WTC11 (cell line): ENCODE results near the gene PLEKHG7.
"Not testable (repeated sequence)": the region's sequence is repeated elsewhere in the genome, so short reads cannot be mapped to it uniquely, and the experiment has no call there.

ENCODE experiments used
- CTCF ChIP-seq: fragments of 200-600 bp; IDR thresholded peaks from 2 replicates; pipeline ENCODE4 v1.8.0; 2022; ENCODE audit warnings: antibody characterized with exemption
- E2F4 ChIP-seq: sonication (generic); formaldehyde crosslinking; IDR thresholded peaks from 2 replicates; pipeline ENCODE4 v1.8.1; 2022; ENCODE audit warnings: low read depth, mild to moderate bottlenecking, moderate library complexity, missing genetic modification reagents, borderline replicate concordance
- FOXJ3 ChIP-seq: sonication (generic); formaldehyde crosslinking; IDR thresholded peaks from 2 replicates; pipeline ENCODE4 v1.9.0; 2021; ENCODE audit warnings: missing genetic modification reagents, mild to moderate bottlenecking, borderline replicate concordance
- FOXK1 ChIP-seq: sonication (generic); formaldehyde crosslinking; IDR thresholded peaks from 2 replicates; pipeline ENCODE4 v1.8.0; 2022; ENCODE audit warnings: mild to moderate bottlenecking, moderate library complexity, missing genetic modification reagents
- IRF1 ChIP-seq: sonication (generic); formaldehyde crosslinking; IDR thresholded peaks from 2 replicates; pipeline ENCODE4 v1.8.0; 2023; ENCODE audit warnings: missing genetic modification reagents
- NFYB ChIP-seq: sonication (generic); formaldehyde crosslinking; conservative IDR thresholded peaks from 2 replicates; pipeline ENCODE4 v1.8.0; 2022; ENCODE audit warnings: low read depth, missing genetic modification reagents
- NR2C2 ChIP-seq: sonication (generic); formaldehyde crosslinking; IDR thresholded peaks from 2 replicates; pipeline ENCODE4 v1.8.0; 2022; ENCODE audit warnings: mild to moderate bottlenecking, missing genetic modification reagents
- NR3C1 ChIP-seq: sonication (generic); formaldehyde crosslinking; conservative IDR thresholded peaks from 2 replicates; pipeline ENCODE4 v1.8.1; 2023; ENCODE audit warnings: low read depth, mild to moderate bottlenecking, missing genetic modification reagents
- TCF7 ChIP-seq: sonication (generic); formaldehyde crosslinking; IDR thresholded peaks from 2 replicates; pipeline ENCODE4 v1.8.0; 2022; ENCODE audit warnings: mild to moderate bottlenecking, low read depth, missing genetic modification reagents, moderate library complexity
- TEAD4 ChIP-seq: sonication (generic); formaldehyde crosslinking; IDR thresholded peaks from 2 replicates; pipeline ENCODE4 v1.8.0; 2022; ENCODE audit warnings: mild to moderate bottlenecking, missing genetic modification reagents
- ZNF138 ChIP-seq: sonication (generic); formaldehyde crosslinking; conservative IDR thresholded peaks from 2 replicates; pipeline ENCODE4 v1.8.1; 2022; ENCODE audit warnings: mild to moderate bottlenecking, moderate library complexity, missing genetic modification reagents

- not testable (repeated sequence) for TF ChIP-seq TCF7 (CRISPR knock-in tag); TEAD4 (CRISPR knock-in tag); CTCF; NFYB (CRISPR knock-in tag); ZNF138 (CRISPR knock-in tag); FOXK1 (CRISPR knock-in tag); NR2C2 (CRISPR knock-in tag); NR3C1 (CRISPR knock-in tag); E2F4 (CRISPR knock-in tag); FOXJ3 (CRISPR knock-in tag); IRF1 (CRISPR knock-in tag)
These were observed 48.5 kb upstream of the PLEKHG7 start for GRCh38 chr12:92654256-92654655.
